H9 (cell line): ENCODE results near the gene NBL1. TPM values are rescaled to one million over a fixed set of nuclear protein-coding genes. Genes with fewer than 3 reads are reported as not detected.

Experiments
- DNase-seq: peaks from one replicate; pipeline ENCODE4 v3.0.0-alpha.2; 2017
- H2AFZ ChIP-seq: one replicate; pipeline ENCODE4 v1.6.1; 2013; ENCODE audit warnings: mild to moderate bottlenecking, low read length, control low read depth, moderate library complexity
- H2AK5ac ChIP-seq: 2 replicates; pipeline ENCODE4 v1.6.1; 2013; ENCODE audit warnings: low read length, control low read depth, mixed read lengths; ENCODE audit not compliant: insufficient read length
- H2BK120ac ChIP-seq: one replicate; pipeline ENCODE4 v1.6.1; 2013; ENCODE audit warnings: low read depth, mild to moderate bottlenecking, low read length, control low read depth, inconsistent platforms; ENCODE audit not compliant: poor library complexity, severe bottlenecking
- H2BK12ac ChIP-seq: 2 replicates; pipeline ENCODE4 v1.6.1; 2013; ENCODE audit warnings: low read length, control low read depth, mixed read lengths, low read depth; ENCODE audit not compliant: insufficient read length
- H2BK15ac ChIP-seq: 2 replicates; pipeline ENCODE4 v1.6.1; 2013; ENCODE audit warnings: low read depth, low read length, control low read depth
- H2BK20ac ChIP-seq: one replicate; pipeline ENCODE4 v1.6.1; 2013; ENCODE audit warnings: low read depth, mild to moderate bottlenecking, low read length, control low read depth, inconsistent platforms; ENCODE audit not compliant: poor library complexity, severe bottlenecking
- H2BK5ac ChIP-seq: 2 replicates; pipeline ENCODE4 v1.6.1; 2013; ENCODE audit warnings: low read length, control low read depth, mixed read lengths; ENCODE audit not compliant: insufficient read length
- H3K14ac ChIP-seq: 2 replicates; pipeline ENCODE4 v1.6.1; 2013; ENCODE audit warnings: low read length, control low read depth; ENCODE audit not compliant: insufficient read depth
- H3K18ac ChIP-seq: 2 replicates; pipeline ENCODE4 v1.6.1; 2013; ENCODE audit warnings: low read depth, mild to moderate bottlenecking, mixed read lengths, low read length, control low read depth; ENCODE audit not compliant: insufficient read length
- H3K23ac ChIP-seq: 2 replicates; pipeline ENCODE4 v1.6.1; 2013; ENCODE audit warnings: low read length, control low read depth, mixed read lengths, low read depth; ENCODE audit not compliant: insufficient read length
- H3K23me2 ChIP-seq: 2 replicates; pipeline ENCODE4 v1.6.1; 2013; ENCODE audit warnings: low read depth, mild to moderate bottlenecking, mixed read lengths, low read length, control low read depth; ENCODE audit not compliant: insufficient read length, poor library complexity, severe bottlenecking
- H3K27ac ChIP-seq: 2 replicates; pipeline ENCODE4 v1.5.1; 2013; ENCODE audit warnings: low read length, control low read depth, mixed read lengths, low read depth; ENCODE audit not compliant: insufficient read length
- H3K27me3 ChIP-seq: 2 replicates; pipeline ENCODE4 v1.6.1; 2013; ENCODE audit warnings: low read length, control low read depth, inconsistent platforms; ENCODE audit not compliant: insufficient read depth
- H3K4ac ChIP-seq: 2 replicates; pipeline ENCODE4 v1.6.1; 2013; ENCODE audit warnings: low read depth, mild to moderate bottlenecking, control low read depth, inconsistent platforms, low read length, moderate library complexity
- H3K4me1 ChIP-seq: 2 replicates; pipeline ENCODE4 v1.6.1; 2013; ENCODE audit warnings: low read length, control low read depth, inconsistent platforms; ENCODE audit not compliant: insufficient read depth
- H3K4me2 ChIP-seq: 2 replicates; pipeline ENCODE4 v1.6.1; 2013; ENCODE audit warnings: low read length, control low read depth, mixed read lengths; ENCODE audit not compliant: insufficient read length, insufficient read depth
- H3K56ac ChIP-seq: 2 replicates; pipeline ENCODE4 v1.6.1; 2013; ENCODE audit warnings: low read depth, mild to moderate bottlenecking, mixed read lengths, low read length, control low read depth; ENCODE audit not compliant: insufficient read length
- H3K79me1 ChIP-seq: 2 replicates; pipeline ENCODE4 v1.6.1; 2013; ENCODE audit warnings: low read depth, mild to moderate bottlenecking, moderate library complexity, low read length, control low read depth, inconsistent platforms; ENCODE audit not compliant: insufficient read depth, poor library complexity, severe bottlenecking
- H3K79me2 ChIP-seq: 2 replicates; pipeline ENCODE4 v1.6.1; 2013; ENCODE audit warnings: low read length, control low read depth, inconsistent platforms; ENCODE audit not compliant: insufficient read depth
- H3K9ac ChIP-seq: 2 replicates; pipeline ENCODE4 v1.6.1; 2013; ENCODE audit warnings: low read length, control low read depth, mixed read lengths; ENCODE audit not compliant: insufficient read length; ENCODE audit errors: extremely low read depth
- H3K9me3 ChIP-seq: one replicate; pipeline ENCODE4 v1.6.1; 2013; ENCODE audit warnings: low read depth, low read length, inconsistent platforms; ENCODE audit not compliant: control insufficient read depth
- H3T11ph ChIP-seq: one replicate; pipeline ENCODE4 v1.6.1; 2013; ENCODE audit warnings: mild to moderate bottlenecking, low read length, control low read depth, inconsistent platforms
- H4K20me1 ChIP-seq: one replicate; pipeline ENCODE4 v1.6.1; 2013; ENCODE audit not compliant: control insufficient read depth, insufficient read length, insufficient read depth
- H4K5ac ChIP-seq: 2 replicates; pipeline ENCODE4 v1.6.1; 2013; ENCODE audit warnings: low read depth, mild to moderate bottlenecking, mixed read lengths, low read length, control low read depth; ENCODE audit not compliant: insufficient read length
- H4K8ac ChIP-seq: replicated peaks from 2 replicates; pipeline ENCODE4 v1.6.1; 2013; ENCODE audit warnings: low read length, control low read depth, mixed read lengths, low read depth; ENCODE audit not compliant: insufficient read length
- H4K91ac ChIP-seq: 2 replicates; pipeline ENCODE4 v1.6.1; 2013; ENCODE audit warnings: low read depth, mild to moderate bottlenecking, moderate library complexity, mixed read lengths, low read length, control low read depth; ENCODE audit not compliant: insufficient read length
- H3K27ac Mint-ChIP-seq, 3 experiments: 2 replicates in 2 of 3; 3 replicates in 1 of 3; pipeline ENCODE4 v1.8.0; 2020 to 2021; ENCODE audit warnings: mixed read lengths in 3 of 3, mild to moderate bottlenecking in 1 of 3, moderate library complexity in 1 of 3
- H3K27me3 Mint-ChIP-seq: 2 replicates; pipeline ENCODE4 v1.8.0; 2021; ENCODE audit warnings: low read depth, mild to moderate bottlenecking, moderate library complexity, mixed read lengths
- H3K36me3 Mint-ChIP-seq, 3 experiments: 2 replicates in 2 of 3; 3 replicates in 1 of 3; pipeline ENCODE4 v1.8.0; 2020 to 2021; ENCODE audit warnings: low read depth in 3 of 3, mixed read lengths in 3 of 3; ENCODE audit not compliant: insufficient read depth in 1 of 3
- H3K4me1 Mint-ChIP-seq, 2 experiments: 2 replicates each; pipeline ENCODE4 v1.8.0; 2020; ENCODE audit warnings: mixed read lengths in 2 of 2
- H3K4me3 Mint-ChIP-seq, 2 experiments: 2 replicates in 1 of 2; 3 replicates in 1 of 2; pipeline ENCODE4 v1.8.0; 2020 to 2021; ENCODE audit warnings: mild to moderate bottlenecking in 2 of 2, mixed read lengths in 2 of 2, moderate library complexity in 1 of 2
- H3K9me3 Mint-ChIP-seq, 2 experiments: 2 replicates in 1 of 2; 3 replicates in 1 of 2; pipeline ENCODE4 v1.8.0; 2020; ENCODE audit warnings: mild to moderate bottlenecking in 2 of 2, mixed read lengths in 2 of 2, moderate library complexity in 1 of 2
- CTCF ChIP-seq: fragments of 200-600 bp; sonication (generic); conservative IDR thresholded peaks from 3 replicates; pipeline ENCODE4 v1.8.0; 2021; ENCODE audit warnings: antibody characterized with exemption, mild to moderate bottlenecking
- WGBS: extraction: QIAGEN DNeasy Blood & Tissue Kit; methylation state at CpG from one replicate; pipeline ENCODE4 v1.1.7; 2013; ENCODE audit warnings: missing lambda C conversion rate, low lambda C conversion rate, mixed read lengths; ENCODE audit not compliant: insufficient read length; ENCODE audit errors: extremely low coverage; 5-methylcytosine and 5-hydroxymethylcytosine counted together
- total RNA-seq: library from RNA; stranded (reverse); gene quantifications from 2 replicates; pipeline ENCODE4 v1.2.1, GENCODE V29; 2021

NBL1 gene
- total RNA-seq, 1 experiment from 2014 or later = 6.4 TPM

GRCh38 chr1:19682901-19683300, 38.8 kb downstream of the NBL1 start:
- Histone ChIP-seq H3K9me3 (no peaks in the 10 kb centered on the region), H4K8ac (no peak overlapping the region), H3K27ac (no peak overlapping the region), H3K4ac (no peak overlapping the region), H3K4me1 (no peaks in the 10 kb centered on the region; the same call in 1 of the 2 replicates), H2BK12ac (no peak overlapping the region), H2BK20ac (no peak overlapping the region), H3K14ac (no peak overlapping the region; the same call in 1 of the 2 replicates), H3K79me1 (no peaks in the 10 kb centered on the region), H3K4me2 (no peak overlapping the region), H3K9ac (no peak overlapping the region), H3K56ac (no peak overlapping the region), H3K23ac (no peak overlapping the region), H2BK5ac (no peak overlapping the region), H4K20me1 (no peaks in the 10 kb centered on the region), H2AFZ (no peak overlapping the region), H2AK5ac (no peak overlapping the region), H3K18ac (no peak overlapping the region), H3T11ph (no peak overlapping the region), H3K23me2 (no peaks in the 10 kb centered on the region), H2BK120ac (no peak overlapping the region), H4K91ac (no peak overlapping the region), H3K27me3 (no peaks in the 10 kb centered on the region), H2BK15ac (no peak overlapping the region), H4K5ac (no peak overlapping the region), H3K79me2 (no peaks in the 10 kb centered on the region)
- TF ChIP-seq CTCF = no peak
- Mint-ChIP-seq H3K36me3 (peaks cover 0 to 4% (median 0%) of the 10 kb centered on the region in 3 experiments; a peak in 2 of 7 replicates), H3K27me3 (peaks cover 6% of the 10 kb centered on the region; the same call in 1 of the 2 replicates), H3K4me1 (peaks cover 22 to 45% of the 10 kb centered on the region in 2 experiments), H3K27ac (no peak overlapping the region), H3K4me3 (no peak overlapping the region), H3K9me3 (peaks cover 0 to 4% of the 10 kb centered on the region in 2 experiments; a peak in 2 of 5 replicates)
- WGBS = no CpG with 5 or more reads among the region's 7 CpGs
- no peak for DNase-seq
